Kidney glomerular epithelial cell (primary cell): ENCODE measurements around the gene FERMT3.
A peak's percentile ranks its signal among the peaks of the same experiment; 100 is the strongest.
"Not testable (repeated sequence)": the region's sequence is repeated elsewhere in the genome, so short reads cannot be mapped to it uniquely, and the experiment has no call there.

Experiments used
- DNase-seq: peaks from one replicate; lab custom pipeline; 2025; lab: John Stamatoyannopoulos, UW

Gene FERMT3

GRCh38 chr11:64235437-64236161 lies 29.1 kb downstream of the FERMT3 start:
- DNase-seq = no peak

GRCh38 chr11:64237484-64237951 lies 31.0 kb downstream of the FERMT3 start:
- DNase-seq = no peak

DNA sequence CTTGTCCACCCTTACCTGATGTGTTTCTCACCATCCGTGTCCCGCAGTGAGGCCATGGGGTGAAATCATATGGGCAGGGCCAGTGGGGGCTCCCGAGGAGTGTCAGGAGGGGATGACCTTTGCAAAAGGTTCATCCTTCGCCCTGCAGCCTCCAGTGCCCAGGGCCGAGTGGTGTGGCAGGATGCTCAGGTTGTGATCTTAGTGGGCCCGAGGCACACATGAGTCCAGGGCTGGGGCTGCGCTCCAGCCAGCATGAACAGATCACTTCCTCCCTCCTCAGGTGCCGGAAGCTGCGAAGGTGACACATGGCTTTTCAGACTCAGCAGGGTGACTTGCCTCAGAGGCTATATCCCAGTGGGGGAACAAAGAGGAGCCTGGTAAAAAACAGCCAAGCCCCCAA lies 31.6 kb downstream of the FERMT3 start:
- no peak for DNase-seq

DNA sequence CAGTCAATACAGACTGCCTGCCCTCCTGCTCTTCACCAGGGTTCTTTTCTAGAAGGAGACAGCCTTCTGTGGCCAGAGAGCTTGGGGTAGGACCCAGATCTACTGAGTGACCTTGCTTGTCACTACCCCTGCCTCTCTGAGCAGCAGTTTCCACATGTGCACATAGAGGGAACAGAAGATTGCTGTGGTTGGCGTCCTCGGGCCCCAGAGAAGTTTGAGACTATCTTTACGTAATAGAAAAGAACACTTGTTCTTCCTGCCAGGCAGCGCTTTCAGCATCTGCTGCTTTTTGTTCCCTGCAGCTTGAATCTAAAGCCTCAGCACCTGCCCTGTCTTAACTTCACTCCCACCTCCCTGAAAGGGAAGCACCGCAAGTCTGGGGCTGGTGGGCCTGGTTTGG lies 32.5 kb downstream of the FERMT3 start:
- DNase-seq = no peak

GRCh38 chr11:64239662-64240434 lies 33.3 kb downstream of the FERMT3 start:
- no peak for DNase-seq

- DNase-seq = peak; percentile 87
Observed at GRCh38 chr11:64240435-64241240, 34.1 kb downstream of the FERMT3 start, which contains the start of gene FKBP2. TSS of gene FKBP2 (plus strand) at chr11:64241095. CDS start at chr11:64242388, 1,293 bp downstream.

GRCh38 chr11:64241241-64241490 lies 34.6 kb downstream of the FERMT3 start:
- no peak for DNase-seq

GRCh38 chr11:64241491-64242374 lies 35.2 kb downstream of the FERMT3 start:
- peak; percentile 96 for DNase-seq

- DNase-seq = no peak
Observed at GRCh38 chr11:64243236-64243854, 36.8 kb downstream of the FERMT3 start.

DNA sequence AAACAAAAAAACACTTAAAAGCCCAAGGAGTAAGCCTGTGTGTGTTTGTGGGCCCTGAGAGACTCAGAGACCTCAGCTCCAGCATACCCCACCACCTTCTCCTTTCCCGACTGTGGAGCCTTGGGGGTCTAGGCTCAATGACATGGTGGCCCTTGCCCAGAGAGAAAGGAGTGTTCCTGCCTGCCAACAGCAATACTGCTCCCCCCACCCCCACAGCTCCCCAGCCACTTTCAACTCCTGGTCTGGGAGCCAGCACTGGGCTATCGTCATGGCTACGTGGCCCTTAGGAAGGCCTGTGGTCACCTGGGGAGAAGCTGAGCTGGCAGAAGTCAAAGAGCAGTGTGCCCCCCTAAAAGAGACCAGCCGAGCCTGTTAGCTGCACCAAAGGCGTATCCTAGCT lies 37.6 kb downstream of the FERMT3 start:
- no peak for DNase-seq

GRCh38 chr11:64244966-64245365 lies 38.4 kb downstream of the FERMT3 start:
- no peak for DNase-seq

DNA sequence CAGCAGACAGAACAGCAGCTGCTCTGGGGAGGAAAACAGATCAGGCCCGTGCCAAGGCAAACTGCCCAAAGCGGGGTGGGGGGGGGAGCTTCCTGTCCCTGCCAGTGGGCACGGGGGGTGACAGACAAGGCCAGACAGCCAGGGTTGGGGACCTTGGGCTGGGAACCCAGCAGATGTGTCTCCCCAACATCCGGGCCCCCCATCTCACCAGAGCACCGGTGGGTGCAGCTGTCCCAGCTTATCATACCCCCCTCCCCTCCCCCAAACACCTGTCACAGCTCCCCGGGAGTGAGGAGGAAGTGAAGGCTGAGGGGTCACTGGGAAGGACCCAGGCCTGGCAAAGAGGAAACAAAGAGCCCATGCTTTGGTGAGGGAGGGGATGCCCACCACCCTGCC lies 38.9 kb downstream of the FERMT3 start:
- no peak for DNase-seq

DNA sequence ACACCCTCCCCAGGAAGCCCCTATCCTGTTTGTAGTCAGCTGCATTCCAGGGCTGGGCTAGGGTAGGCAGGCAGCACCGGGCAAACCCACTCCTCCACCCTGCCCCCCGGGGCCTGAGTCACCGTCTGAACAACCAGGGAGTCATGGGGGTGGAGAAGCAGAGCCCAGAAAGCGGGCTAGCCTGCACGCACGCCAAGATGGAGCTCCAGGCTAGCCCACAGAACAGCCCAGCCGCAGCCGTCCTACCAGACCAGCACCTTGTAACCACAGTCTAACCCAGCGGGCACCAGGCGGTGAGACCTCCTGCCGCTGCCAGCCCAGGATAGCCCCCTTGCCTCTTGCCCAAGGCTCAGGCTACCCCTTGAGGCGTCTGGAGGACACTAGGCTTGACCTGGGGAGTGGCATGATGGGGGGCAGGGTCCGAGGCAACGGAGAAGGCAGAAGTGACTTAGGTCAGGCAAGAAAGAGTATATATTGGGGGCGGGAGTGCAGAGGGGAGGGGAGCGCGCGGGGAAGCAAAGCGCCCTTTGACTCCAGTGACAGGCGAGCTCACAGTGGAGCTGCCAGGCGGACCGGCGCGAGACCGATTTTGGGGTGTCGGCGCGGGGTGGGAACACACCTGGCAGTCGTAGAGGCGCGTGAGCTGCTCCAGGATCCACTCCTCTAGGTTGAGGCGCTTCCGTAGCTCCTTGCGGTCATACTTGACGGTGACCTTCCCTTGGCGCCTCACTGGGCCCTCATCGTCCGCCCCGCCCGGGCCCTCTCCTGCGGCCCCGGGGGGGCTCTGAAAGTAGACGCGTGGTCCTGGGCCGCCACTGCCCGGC lies 39.5 kb downstream of the FERMT3 start:
- peak; percentile 89 for DNase-seq

- not testable (repeated sequence) for DNase-seq
Observed at GRCh38 chr11:64246621-64246870, 40.0 kb downstream of the FERMT3 start.

GRCh38 chr11:64246871-64247728 lies 40.6 kb downstream of the FERMT3 start, which contains the start of gene PPP1R14B:
TSS of gene PPP1R14B (minus strand) at chr11:64246943. CDS start at chr11:64246673, 270 bp downstream.
- DNase-seq = peak; percentile 64

- no peak for DNase-seq
Observed at GRCh38 chr11:64247729-64248531, 41.4 kb downstream of the FERMT3 start.

DNA sequence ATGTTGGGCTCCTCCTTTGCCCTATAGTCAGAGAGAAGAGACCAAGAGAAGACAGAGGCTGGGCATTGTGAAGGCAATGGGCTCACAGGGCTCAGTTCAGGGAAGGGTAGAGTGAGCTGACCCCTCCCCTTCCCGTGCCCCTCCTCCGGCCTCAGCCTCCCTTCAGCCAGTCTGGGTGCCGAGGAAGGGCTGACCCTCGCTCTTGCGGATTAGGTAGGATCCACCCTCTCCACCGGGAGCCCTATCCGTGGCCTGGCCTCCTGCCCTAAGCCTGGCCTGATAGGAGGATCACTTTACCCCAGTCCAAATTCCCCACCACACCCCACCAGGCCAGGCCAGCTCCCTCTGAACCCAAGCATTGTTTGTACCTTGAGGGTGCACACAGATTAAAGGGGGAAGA lies 42.1 kb downstream of the FERMT3 start:
- DNase-seq = no peak

- DNase-seq = no peak
Observed at GRCh38 chr11:64249038-64249437, 42.5 kb downstream of the FERMT3 start.
